ENCODE results near the gene KCNH2. TPM values are rescaled to one million over a fixed set of nuclear protein-coding genes. Genes with fewer than 3 reads are reported as not detected.

Gene KCNH2
- total RNA-seq, 1 experiment from 2014 or later = 16.2 TPM

GRCh38 chr7:151000897-151001495 lies 22.9 kb upstream of the KCNH2 start (continued):
- TF ChIP-seq ZNF425 (CRISPR knock-in tag; conservative IDR thresholded peaks at IDR 0.05) (no peak), AR (CRISPR knock-in tag; IDR thresholded peaks at IDR 0.05) (no peak), IRF1 (CRISPR knock-in tag; IDR thresholded peaks at IDR 0.05) (no peak), PRDM15 (CRISPR knock-in tag; IDR thresholded peaks at IDR 0.05) (no peak), ZNF121 (CRISPR knock-in tag; IDR thresholded peaks at IDR 0.05) (no peak)

GRCh38 chr7:150999497-151000230 lies 21.5 kb upstream of the KCNH2 start:
- CTCF ChIA-PET = interaction anchor here (0.5 to 5.5 kb wide), 3 partner anchors 10 to 162 kb away, joined by 3 to 61 read pairs (median 6); no protein-coding TSS in a partner anchor
- H3K9me3 Mint-ChIP-seq = no peaks in the 10 kb centered on the region
- H3K36me3 Mint-ChIP-seq = no peaks in the 10 kb centered on the region
- H3K27ac Mint-ChIP-seq = no peak overlapping the region
- peaks cover 2% of the 10 kb centered on the region; the same call in 1 of the 2 replicates for H3K27me3 Mint-ChIP-seq (ENCODE audit: low read depth)
- DNase-seq (ENCODE audit: low spot score) = no peak
- 0 out of 2 replicates have a peak, but pooled peaks cover 2% of the 10 kb centered on the region for H3K4me1 Mint-ChIP-seq
- POLR2A ChIA-PET = no interaction called here
- ATAC-seq = no peak
- H3K4me3 Mint-ChIP-seq = no peak overlapping the region
- no peak for TF ChIP-seq ELF4 (CRISPR knock-in tag; IDR thresholded peaks at IDR 0.05; ENCODE audit: low read depth)
- no peak for TF ChIP-seq ZNF317 (CRISPR knock-in tag; IDR thresholded peaks at IDR 0.05; ENCODE audit: borderline replicate concordance, low read depth)
- no peak for TF ChIP-seq FOXJ3 (CRISPR knock-in tag; IDR thresholded peaks at IDR 0.05; ENCODE audit: borderline replicate concordance)
- no peak for TF ChIP-seq ATF2 (CRISPR knock-in tag; IDR thresholded peaks at IDR 0.05; ENCODE audit: borderline replicate concordance, low read depth)
- no peak for TF ChIP-seq NFATC4 (CRISPR knock-in tag; IDR thresholded peaks at IDR 0.05)
- TF ChIP-seq ZNF512 (CRISPR knock-in tag; IDR thresholded peaks at IDR 0.05; ENCODE audit: borderline replicate concordance) = no peak
- TF ChIP-seq ZNF425 (CRISPR knock-in tag; conservative IDR thresholded peaks at IDR 0.05) = no peak
- TF ChIP-seq EMX1 (CRISPR knock-in tag; IDR thresholded peaks at IDR 0.05) = no peak
- no peak for TF ChIP-seq CREM (CRISPR knock-in tag; IDR thresholded peaks at IDR 0.05)
- no peak for TF ChIP-seq TEAD1 (CRISPR knock-in tag; IDR thresholded peaks at IDR 0.05)
- no peak for TF ChIP-seq MAX (CRISPR knock-in tag; IDR thresholded peaks at IDR 0.05)

Data from WTC11 (cell line).